ENCODE measurements around the gene SLC37A3.

DNA sequence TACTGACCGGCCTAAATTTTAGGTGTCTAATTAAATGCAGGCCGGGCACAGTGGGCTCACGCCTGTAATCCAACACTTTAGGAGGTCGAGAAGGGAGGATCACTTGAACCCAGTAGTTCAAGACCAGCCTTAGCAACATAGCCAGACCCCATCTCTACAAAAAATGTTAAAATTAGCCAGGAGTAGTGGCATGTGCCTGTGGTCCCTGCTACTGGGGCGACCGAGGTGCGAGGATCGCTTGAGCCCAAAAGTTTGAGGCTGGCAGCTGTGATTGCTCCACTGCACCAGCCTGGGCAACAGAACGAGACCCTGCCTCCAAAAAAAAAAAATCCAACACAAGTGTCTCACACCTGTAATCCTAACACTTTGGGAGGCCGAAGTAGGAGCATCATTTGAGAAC is 491 bp upstream of the SLC37A3 start:
- TF ChIP-seq, protein P1, sequence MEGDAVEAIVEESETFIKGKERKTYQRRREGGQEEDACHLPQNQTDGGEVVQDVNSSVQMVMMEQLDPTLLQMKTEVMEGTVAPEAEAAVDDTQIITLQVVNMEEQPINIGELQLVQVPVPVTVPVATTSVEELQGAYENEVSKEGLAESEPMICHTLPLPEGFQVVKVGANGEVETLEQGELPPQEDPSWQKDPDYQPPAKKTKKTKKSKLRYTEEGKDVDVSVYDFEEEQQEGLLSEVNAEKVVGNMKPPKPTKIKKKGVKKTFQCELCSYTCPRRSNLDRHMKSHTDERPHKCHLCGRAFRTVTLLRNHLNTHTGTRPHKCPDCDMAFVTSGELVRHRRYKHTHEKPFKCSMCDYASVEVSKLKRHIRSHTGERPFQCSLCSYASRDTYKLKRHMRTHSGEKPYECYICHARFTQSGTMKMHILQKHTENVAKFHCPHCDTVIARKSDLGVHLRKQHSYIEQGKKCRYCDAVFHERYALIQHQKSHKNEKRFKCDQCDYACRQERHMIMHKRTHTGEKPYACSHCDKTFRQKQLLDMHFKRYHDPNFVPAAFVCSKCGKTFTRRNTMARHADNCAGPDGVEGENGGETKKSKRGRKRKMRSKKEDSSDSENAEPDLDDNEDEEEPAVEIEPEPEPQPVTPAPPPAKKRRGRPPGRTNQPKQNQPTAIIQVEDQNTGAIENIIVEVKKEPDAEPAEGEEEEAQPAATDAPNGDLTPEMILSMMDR (conservative IDR thresholded peaks at IDR 0.05 in 1 of 2, IDR thresholded peaks at IDR 0.05 in 1 of 2; ENCODE audit: extremely low read depth in 1 of 2, insufficient read depth in 1 of 2, low read depth in 1 of 2, low read length in 2 of 2), result no peak
- TF ChIP-seq EZH2 (IDR thresholded peaks at IDR 0.05; ENCODE audit: borderline replicate concordance, low read length), result no peak

Measured in mammary epithelial cell (primary cell).